Osteocyte (in vitro differentiated cells): ENCODE results near the gene CRIP2. TPM values are rescaled to one million over a fixed set of nuclear protein-coding genes. Genes with fewer than 3 reads are reported as not detected.

Source experiments
- DNase-seq: peaks from one replicate; pipeline ENCODE4 v3.0.0; 2021; ENCODE audit warnings: mixed read lengths; ENCODE audit not compliant: unreplicated experiment; ENCODE audit errors: extremely low spot score
- H3K27ac Mint-ChIP-seq: one replicate; pipeline ENCODE4 v1.8.0; 2021; ENCODE audit warnings: mild to moderate bottlenecking, mixed read lengths; ENCODE audit not compliant: unreplicated experiment
- H3K27me3 Mint-ChIP-seq: one replicate; pipeline ENCODE4 v1.8.0; 2021; ENCODE audit warnings: mixed read lengths; ENCODE audit not compliant: unreplicated experiment
- H3K36me3 Mint-ChIP-seq: one replicate; pipeline ENCODE4 v1.8.0; 2021; ENCODE audit warnings: mixed read lengths; ENCODE audit not compliant: unreplicated experiment
- H3K4me1 Mint-ChIP-seq: one replicate; pipeline ENCODE4 v1.8.0; 2021; ENCODE audit warnings: mixed read lengths; ENCODE audit not compliant: unreplicated experiment
- H3K4me3 Mint-ChIP-seq: one replicate; pipeline ENCODE4 v1.8.0; 2021; ENCODE audit warnings: mild to moderate bottlenecking, moderate library complexity, mixed read lengths; ENCODE audit not compliant: unreplicated experiment
- H3K9me3 Mint-ChIP-seq: one replicate; pipeline ENCODE4 v1.8.0; 2021; ENCODE audit warnings: mixed read lengths; ENCODE audit not compliant: unreplicated experiment
- total RNA-seq: library from RNA; stranded (reverse); gene quantifications from 2 replicates; pipeline ENCODE4 v1.2.1, GENCODE V29; 2021
- TF ChIP-seq, protein P1 (sequence below): fragments of 200-600 bp; sonication (generic); IDR thresholded peaks from 2 replicates; pipeline ENCODE4 v1.5.0; 2021; ENCODE audit warnings: antibody characterized with exemption, mild to moderate bottlenecking, moderate library complexity

CRIP2 gene
- total RNA-seq, 1 donor from 2014 or later = 191 TPM

DNA sequence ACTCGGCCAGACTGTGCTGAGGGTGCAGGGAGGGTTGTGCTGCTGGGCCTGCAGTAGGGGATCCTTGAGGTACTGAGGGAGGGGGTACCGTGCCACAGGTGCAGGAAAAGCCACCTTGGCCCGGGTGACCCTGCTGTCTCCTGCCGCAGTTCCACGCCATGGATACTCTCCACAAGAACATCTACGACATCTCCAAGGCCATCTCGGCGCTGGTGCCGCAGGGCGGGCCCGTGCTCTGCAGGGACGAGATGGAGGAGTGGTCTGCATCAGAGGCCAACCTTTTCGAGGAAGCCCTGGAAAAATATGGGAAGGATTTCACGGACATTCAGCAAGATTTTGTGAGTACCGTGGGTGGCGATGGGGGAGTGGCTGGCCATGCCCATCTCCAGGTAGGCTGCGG lies 14.0 kb upstream of the CRIP2 start:
- Mint-ChIP-seq H3K9me3 (no peaks in the 10 kb centered on the region), H3K27ac (no peak overlapping the region), H3K4me1 (peaks cover 5% of the 10 kb centered on the region), H3K27me3 (no peaks in the 10 kb centered on the region), H3K4me3 (no peak overlapping the region), H3K36me3 (peaks cover 11% of the 10 kb centered on the region)
- DNase-seq = no peak
- TF ChIP-seq, protein P1, sequence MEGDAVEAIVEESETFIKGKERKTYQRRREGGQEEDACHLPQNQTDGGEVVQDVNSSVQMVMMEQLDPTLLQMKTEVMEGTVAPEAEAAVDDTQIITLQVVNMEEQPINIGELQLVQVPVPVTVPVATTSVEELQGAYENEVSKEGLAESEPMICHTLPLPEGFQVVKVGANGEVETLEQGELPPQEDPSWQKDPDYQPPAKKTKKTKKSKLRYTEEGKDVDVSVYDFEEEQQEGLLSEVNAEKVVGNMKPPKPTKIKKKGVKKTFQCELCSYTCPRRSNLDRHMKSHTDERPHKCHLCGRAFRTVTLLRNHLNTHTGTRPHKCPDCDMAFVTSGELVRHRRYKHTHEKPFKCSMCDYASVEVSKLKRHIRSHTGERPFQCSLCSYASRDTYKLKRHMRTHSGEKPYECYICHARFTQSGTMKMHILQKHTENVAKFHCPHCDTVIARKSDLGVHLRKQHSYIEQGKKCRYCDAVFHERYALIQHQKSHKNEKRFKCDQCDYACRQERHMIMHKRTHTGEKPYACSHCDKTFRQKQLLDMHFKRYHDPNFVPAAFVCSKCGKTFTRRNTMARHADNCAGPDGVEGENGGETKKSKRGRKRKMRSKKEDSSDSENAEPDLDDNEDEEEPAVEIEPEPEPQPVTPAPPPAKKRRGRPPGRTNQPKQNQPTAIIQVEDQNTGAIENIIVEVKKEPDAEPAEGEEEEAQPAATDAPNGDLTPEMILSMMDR = no peak

DNA sequence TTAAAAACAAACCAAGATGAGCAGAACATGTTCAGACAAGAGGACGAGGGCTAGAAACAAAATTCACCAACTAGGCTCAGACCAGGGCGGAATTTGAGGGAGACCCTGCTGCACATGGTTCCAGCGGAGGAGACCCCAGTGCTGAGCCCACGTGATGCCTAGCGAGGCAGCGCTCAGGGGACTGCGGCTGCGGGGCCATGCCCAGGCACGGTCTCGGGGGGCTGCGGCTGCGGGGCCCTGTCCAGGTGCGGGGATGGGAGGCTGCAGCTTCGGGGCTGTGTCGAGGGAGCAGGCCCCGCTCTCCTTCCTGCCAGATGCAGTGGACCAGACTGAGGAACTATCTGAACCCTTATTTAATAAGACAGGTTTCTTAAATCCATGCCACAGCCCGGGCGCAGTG lies 12.7 kb upstream of the CRIP2 start:
- no peaks in the 10 kb centered on the region for H3K9me3 Mint-ChIP-seq
- H3K4me3 Mint-ChIP-seq = no peak overlapping the region
- no peak overlapping the region for H3K27ac Mint-ChIP-seq
- TF ChIP-seq, protein P1 = no peak
- peaks cover 8% of the 10 kb centered on the region for H3K4me1 Mint-ChIP-seq
- H3K27me3 Mint-ChIP-seq = no peaks in the 10 kb centered on the region
- no peak for DNase-seq
- peaks cover 9% of the 10 kb centered on the region for H3K36me3 Mint-ChIP-seq

DNA sequence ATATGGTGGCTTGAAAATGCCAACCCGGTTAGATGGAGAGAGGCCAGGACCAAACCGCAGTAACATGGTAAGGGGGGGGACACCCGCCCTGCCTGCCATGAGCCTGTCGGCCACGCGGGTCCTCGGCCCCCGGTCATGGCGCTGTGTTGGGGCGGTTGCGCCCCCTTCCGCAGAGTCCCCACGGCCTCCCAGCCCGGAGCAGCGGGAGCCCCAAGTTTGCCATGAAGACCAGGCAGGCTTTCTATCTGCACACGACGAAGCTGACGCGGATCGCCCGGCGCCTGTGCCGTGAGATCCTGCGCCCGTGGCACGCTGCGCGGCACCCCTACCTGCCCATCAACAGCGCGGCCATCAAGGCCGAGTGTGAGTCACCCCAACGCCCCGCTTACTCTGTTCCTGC lies 10.1 kb upstream of the CRIP2 start:
- TF ChIP-seq, protein P1 = no peak
- H3K9me3 Mint-ChIP-seq = no peaks in the 10 kb centered on the region
- H3K4me3 Mint-ChIP-seq = no peak overlapping the region
- no peak overlapping the region for H3K27ac Mint-ChIP-seq
- peaks cover 8% of the 10 kb centered on the region for H3K4me1 Mint-ChIP-seq
- no peaks in the 10 kb centered on the region for H3K27me3 Mint-ChIP-seq
- peaks cover 9% of the 10 kb centered on the region for H3K36me3 Mint-ChIP-seq
- DNase-seq = no peak

DNA sequence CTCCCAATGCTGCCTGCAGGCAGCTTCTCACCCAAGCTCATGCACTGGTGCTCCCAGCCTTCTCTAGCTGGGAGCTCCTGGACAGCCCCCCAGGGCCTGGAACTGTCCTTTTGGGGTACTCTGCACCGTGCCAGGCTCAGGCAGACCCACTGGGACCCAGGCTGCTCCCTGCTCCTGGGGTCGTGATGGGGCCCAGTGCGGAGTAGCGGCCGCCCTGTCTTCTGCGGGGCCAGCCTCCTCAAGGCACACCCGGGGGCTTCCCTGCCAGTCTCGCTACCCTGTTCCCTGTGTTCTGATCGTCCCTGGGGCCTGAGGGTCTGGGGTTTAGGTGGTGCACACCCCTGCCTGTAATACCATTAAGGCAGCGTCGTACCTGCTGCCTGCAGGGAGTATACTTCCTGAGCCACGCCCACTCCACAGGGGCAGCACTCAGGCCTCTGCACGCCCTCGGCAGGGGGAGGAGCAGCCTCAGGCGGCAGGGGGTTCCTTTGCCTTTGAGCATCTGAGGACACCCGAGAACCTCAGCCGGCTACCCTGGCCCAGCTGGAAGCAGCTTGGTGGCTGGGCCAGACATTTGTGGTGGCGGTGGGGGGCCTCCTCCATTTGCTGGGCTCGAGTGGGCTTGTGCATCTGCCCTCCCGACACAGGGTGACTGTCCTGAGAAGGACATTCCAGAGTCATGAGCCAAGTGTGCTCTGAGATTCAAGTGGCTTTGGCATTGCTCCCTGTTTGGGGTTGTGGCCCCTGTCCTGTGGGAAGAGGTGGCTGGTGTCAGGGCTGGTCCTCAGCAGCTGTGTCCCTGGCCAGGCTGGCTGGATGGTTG lies 9.2 kb upstream of the CRIP2 start:
- no peak for DNase-seq
- TF ChIP-seq, protein P1 = no peak
- no peak overlapping the region for H3K4me3 Mint-ChIP-seq
- H3K27ac Mint-ChIP-seq = no peak overlapping the region
- H3K27me3 Mint-ChIP-seq = no peaks in the 10 kb centered on the region
- H3K9me3 Mint-ChIP-seq = no peaks in the 10 kb centered on the region
- H3K36me3 Mint-ChIP-seq = peaks cover 9% of the 10 kb centered on the region
- H3K4me1 Mint-ChIP-seq = peaks cover 10% of the 10 kb centered on the region

DNA sequence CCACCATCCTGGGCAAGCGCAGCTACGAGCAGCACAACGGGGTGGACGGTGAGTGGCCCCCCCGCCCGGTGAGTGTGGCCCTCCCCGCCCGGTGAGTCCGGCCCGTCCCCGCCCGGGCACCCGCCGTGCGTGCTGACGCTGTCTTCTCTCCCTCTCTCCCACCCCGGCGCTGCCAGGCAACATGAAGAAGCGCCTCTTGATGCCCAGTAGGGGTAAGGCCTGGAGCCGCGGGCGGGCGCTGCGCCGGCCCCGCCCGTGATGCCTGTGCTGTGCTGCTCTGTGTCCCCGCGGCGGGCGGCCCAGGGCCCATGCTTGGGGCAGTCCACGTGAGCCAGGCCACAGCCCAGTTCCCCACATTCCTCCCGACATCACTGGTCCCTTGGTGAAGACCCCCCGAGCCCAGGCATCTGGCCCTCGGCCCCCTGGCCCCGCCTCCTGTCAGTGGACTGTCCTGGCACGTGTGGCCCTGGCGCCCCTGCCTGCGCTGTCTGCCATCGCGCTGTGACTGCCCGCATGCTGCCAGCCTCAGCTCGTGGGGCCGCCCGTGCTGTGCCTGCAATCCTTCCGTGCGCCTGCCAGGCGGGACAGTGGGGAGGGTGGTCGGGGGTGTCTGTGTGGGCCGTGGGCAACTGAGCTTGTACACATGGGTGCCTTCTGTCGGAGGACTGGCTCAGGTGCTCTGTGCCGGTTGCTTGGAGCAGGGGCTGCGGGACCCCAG lies 7.9 kb upstream of the CRIP2 start:
- no peaks in the 10 kb centered on the region for H3K9me3 Mint-ChIP-seq
- H3K4me3 Mint-ChIP-seq = no peak overlapping the region
- DNase-seq = no peak
- peaks cover 17% of the 10 kb centered on the region for H3K4me1 Mint-ChIP-seq
- TF ChIP-seq, protein P1 = no peak
- H3K27ac Mint-ChIP-seq = no peak overlapping the region
- peaks cover 4% of the 10 kb centered on the region for H3K36me3 Mint-ChIP-seq
- no peaks in the 10 kb centered on the region for H3K27me3 Mint-ChIP-seq
